Prostate gland (tissue), 2 donors: ENCODE results near the gene PVALB. TPM values are rescaled to one million over a fixed set of nuclear protein-coding genes. Genes with fewer than 3 reads are reported as not detected.

Experiments
- DNase-seq: peaks from one replicate; pipeline ENCODE4 v3.0.0-alpha.2; 2019; ENCODE audit warnings: low spot score
- H3K27ac ChIP-seq, 2 donors: fragments of 200-600 bp; sonication (generic); 2 replicates each; pipeline ENCODE4 v1.5.1; 2017 to 2019
- H3K27me3 ChIP-seq: fragments of 200-600 bp; sonication (generic); replicated peaks from 2 replicates; pipeline ENCODE4 v1.5.1; 2019; ENCODE audit not compliant: insufficient read depth
- H3K36me3 ChIP-seq, 2 donors: fragments of 200-600 bp; sonication (generic); 1 replicate in 1 of 2; 2 replicates in 1 of 2; pipeline versions ENCODE4 v1.5.1 to v1.8.1; 2017 to 2019
- H3K4me1 ChIP-seq: fragments of 200-600 bp; sonication (generic); replicated peaks from 2 replicates; pipeline ENCODE4 v1.5.1; 2019
- H3K4me3 ChIP-seq, 2 donors: fragments of 200-600 bp; sonication (generic); 2 replicates each; pipeline ENCODE4 v1.5.1; 2017 to 2019
- H3K9me3 ChIP-seq: fragments of 200-600 bp; sonication (generic); 2 replicates; pipeline ENCODE4 v1.5.1; 2017
- CTCF ChIP-seq, 4 experiments: fragments of 200-600 bp in 2 of 4; fragments of 450-650 bp in 2 of 4; sonication (generic) in 2 of 4; IDR thresholded peaks; 1 replicate in 3 of 4; 2 replicates in 1 of 4; pipeline ENCODE4 v1.5.1; 2016 to 2019; ENCODE audit warnings: antibody characterized with exemption in 4 of 4, mild to moderate bottlenecking in 2 of 4, moderate library complexity in 2 of 4
- POLR2A ChIP-seq: fragments of 450-650 bp; IDR thresholded peaks from one replicate; pipeline ENCODE4 v1.6.1; 2016; ENCODE audit warnings: antibody characterized with exemption, mild to moderate bottlenecking
- POLR2AphosphoS5 ChIP-seq: sonication (generic); formaldehyde crosslinking; IDR thresholded peaks from one replicate; pipeline ENCODE4 v1.6.1; 2017; ENCODE audit warnings: antibody characterized with exemption
- WGBS: methylation state at CpG from one replicate; pipeline ENCODE4 v1.1.5; 2018; 5-methylcytosine and 5-hydroxymethylcytosine counted together
- intact Hi-C: fragments of 100-400 bp; cut with DNase I; formaldehyde crosslinking; loops from one replicate; pipeline ENCODE4 v1.14.2; 2022
- total RNA-seq, 2 donors: library from RNA; depleted of rRNA; stranded (reverse); fragments of >200 nt; gene quantifications; one replicate each; pipeline ENCODE4 v1.1.0, GENCODE V29; 2016

Gene PVALB
- total RNA-seq, 2 donors from 2014 or later: 3.1 TPM; not detected in 1

- no peaks in the 10 kb centered on the region for H3K9me3 ChIP-seq
- intact Hi-C loops: loop anchor here (10.0 kb wide), 1 partner anchor 407 kb away; no protein-coding TSS in a partner anchor
- no peak overlapping the region for H3K4me3 ChIP-seq
- no peak overlapping the region for H3K27ac ChIP-seq
- no peaks in the 10 kb centered on the region for H3K27me3 ChIP-seq
- no peaks in the 10 kb centered on the region for H3K4me1 ChIP-seq
- WGBS: 64% methylated on average over 17 of the region's 17 CpGs
- DNase-seq: no peak
- TF ChIP-seq CTCF (IDR thresholded peaks at IDR 0.05): no peak
- no peak for TF ChIP-seq POLR2A
- TF ChIP-seq POLR2AphosphoS5: no peak
- H3K36me3 ChIP-seq: no peaks in the 10 kb centered on the region
Observed at GRCh38 chr22:36787204-36787988, 29.4 kb downstream of the PVALB start.

GRCh38 chr22:36783743-36784142 lies 33.1 kb downstream of the PVALB start:
- intact Hi-C loops: loop anchor here (5.0 to 10.0 kb wide), 2 partner anchors 194 to 411 kb away; no protein-coding TSS in a partner anchor
- H3K9me3 ChIP-seq: no peaks in the 10 kb centered on the region
- no peak overlapping the region for H3K27ac ChIP-seq
- WGBS: 90% methylated on average over 2 of the region's 2 CpGs
- no peak for DNase-seq
- no peak overlapping the region for H3K4me3 ChIP-seq
- no peak for TF ChIP-seq CTCF (IDR thresholded peaks at IDR 0.05)
- no peak for TF ChIP-seq POLR2A
- TF ChIP-seq POLR2AphosphoS5: no peak
- H3K36me3 ChIP-seq: no peaks in the 10 kb centered on the region
- H3K4me1 ChIP-seq: no peaks in the 10 kb centered on the region
- H3K27me3 ChIP-seq: no peaks in the 10 kb centered on the region

GRCh38 chr22:36781656-36782627 lies 34.9 kb downstream of the PVALB start:
- DNase-seq: peak; percentile 69
- no peaks in the 10 kb centered on the region for H3K27me3 ChIP-seq
- no peak for TF ChIP-seq POLR2A
- peak; percentile 66 for TF ChIP-seq POLR2AphosphoS5
- TF ChIP-seq CTCF (IDR thresholded peaks at IDR 0.05): peak; percentile 91 to 95 (median 92)
- intact Hi-C loops: loop anchor here (5.0 to 10.0 kb wide), 2 partner anchors 195 to 413 kb away; no protein-coding TSS in a partner anchor
- no peak overlapping the region for H3K4me3 ChIP-seq
- H3K9me3 ChIP-seq: no peaks in the 10 kb centered on the region
- no peak overlapping the region for H3K27ac ChIP-seq
- no peaks in the 10 kb centered on the region for H3K36me3 ChIP-seq
- no peaks in the 10 kb centered on the region for H3K4me1 ChIP-seq
- 21% methylated on average over 33 of the region's 33 CpGs for WGBS

GRCh38 chr22:36778020-36778419 lies 38.8 kb downstream of the PVALB start:
- H3K27ac ChIP-seq: no peak overlapping the region
- H3K27me3 ChIP-seq: no peaks in the 10 kb centered on the region
- no peaks in the 10 kb centered on the region for H3K4me1 ChIP-seq
- no peaks in the 10 kb centered on the region for H3K9me3 ChIP-seq
- H3K4me3 ChIP-seq: no peak overlapping the region
- DNase-seq: no peak
- TF ChIP-seq CTCF (IDR thresholded peaks at IDR 0.05): no peak
- TF ChIP-seq POLR2AphosphoS5: no peak
- no peak for TF ChIP-seq POLR2A
- intact Hi-C loops: no loop called here
- no peaks in the 10 kb centered on the region for H3K36me3 ChIP-seq
